Neural progenitor cell (in vitro differentiated cells): Measurements from ENCODE around the gene COMMD8. TPM values are rescaled to one million over a fixed set of nuclear protein-coding genes. Genes with fewer than 3 reads are reported as not detected.

ENCODE experiments used
- DNase-seq: peaks from one replicate; pipeline ENCODE4 v3.0.0-alpha.2; 2016; ENCODE audit warnings: low spot score
- H2AFZ ChIP-seq: fragments of 200-600 bp; sonication (generic); replicated peaks from 2 replicates; pipeline ENCODE4 v1.6.1; 2016; ENCODE audit warnings: antibody characterized with exemption
- H3F3A ChIP-seq: fragments of 200-600 bp; sonication (generic); 2 replicates; pipeline ENCODE4 v1.6.1; 2016; ENCODE audit warnings: antibody characterized with exemption, low read depth
- H3K27ac ChIP-seq: fragments of 200-600 bp; sonication (generic); 2 replicates; pipeline ENCODE4 v1.5.1; 2016; ENCODE audit warnings: mild to moderate bottlenecking
- H3K27me3 ChIP-seq: fragments of 200-600 bp; sonication (generic); 2 replicates; pipeline ENCODE4 v1.6.1; 2016; ENCODE audit warnings: mild to moderate bottlenecking, moderate library complexity
- H3K36me3 ChIP-seq: fragments of 200-600 bp; sonication (generic); 2 replicates; pipeline ENCODE4 v1.5.1; 2016
- H3K4me1 ChIP-seq: fragments of 200-600 bp; sonication (generic); 2 replicates; pipeline ENCODE4 v1.6.1; 2016; ENCODE audit warnings: mixed run types
- H3K4me2 ChIP-seq: fragments of 200-600 bp; sonication (generic); 2 replicates; pipeline ENCODE4 v1.6.1; 2016
- H3K4me3 ChIP-seq: fragments of 200-600 bp; sonication (generic); 2 replicates; pipeline ENCODE4 v1.5.1; 2016
- H3K79me2 ChIP-seq: fragments of 200-600 bp; sonication (generic); 2 replicates; pipeline ENCODE4 v1.6.1; 2016; ENCODE audit warnings: low read depth
- H3K9ac ChIP-seq: fragments of 200-600 bp; sonication (generic); 2 replicates; pipeline ENCODE4 v1.6.1; 2016
- H3K9me3 ChIP-seq: fragments of 200-600 bp; sonication (generic); 2 replicates; pipeline ENCODE4 v1.5.1; 2016; ENCODE audit warnings: low read depth
- H4K20me1 ChIP-seq: fragments of 200-600 bp; sonication (generic); 2 replicates; pipeline ENCODE4 v1.6.1; 2016; ENCODE audit warnings: low read depth
- H3K27ac Mint-ChIP-seq: 3 replicates; pipeline ENCODE4 v1.8.0; 2021; ENCODE audit warnings: mixed read lengths
- H3K27me3 Mint-ChIP-seq: 2 replicates; pipeline ENCODE4 v1.8.0; 2022; ENCODE audit warnings: low read depth, mild to moderate bottlenecking, inconsistent platforms, moderate library complexity, mixed read lengths; ENCODE audit not compliant: insufficient read depth
- H3K36me3 Mint-ChIP-seq: 3 replicates; pipeline ENCODE4 v1.8.0; 2021; ENCODE audit warnings: mixed read lengths
- H3K4me1 Mint-ChIP-seq: 3 replicates; pipeline ENCODE4 v1.8.0; 2021; ENCODE audit warnings: mixed read lengths
- H3K4me3 Mint-ChIP-seq: 3 replicates; pipeline ENCODE4 v1.8.0; 2021; ENCODE audit warnings: mild to moderate bottlenecking, moderate library complexity, mixed read lengths
- H3K9me3 Mint-ChIP-seq: 3 replicates; pipeline ENCODE4 v1.8.0; 2020; ENCODE audit warnings: mixed read lengths
- CTCF ChIP-seq: fragments of 200-600 bp; sonication (generic); IDR thresholded peaks from 2 replicates; pipeline ENCODE4 v1.5.1; 2017; ENCODE audit warnings: antibody characterized with exemption, mild to moderate bottlenecking
- EZH2 ChIP-seq: fragments of 200-600 bp; sonication (generic); IDR thresholded peaks from 2 replicates; pipeline ENCODE4 v1.6.1; 2017; ENCODE audit warnings: antibody characterized with exemption, mild to moderate bottlenecking, moderate library complexity
- EZH2phosphoT487 ChIP-seq: fragments of 200-600 bp; sonication (generic); IDR thresholded peaks from 2 replicates; pipeline ENCODE4 v1.6.1; 2017; ENCODE audit warnings: antibody characterized with exemption
- total RNA-seq: library from RNA; depleted of rRNA; stranded (reverse); fragments of >200 nt; gene quantifications from 2 replicates; pipeline ENCODE4 v1.2.3, GENCODE V29; 2015; ENCODE audit warnings: low replicate concordance

Gene COMMD8
- total RNA-seq, 1 donor from 2014 or later: 46.1 TPM

GRCh38 chr4:47485047-47485692 is 21.7 kb upstream of the COMMD8 start, which contains the start of gene ATP10D:
ATP10D (plus strand) TSS chr4:47485275; CDS start chr4:47512541, 27,266 bp downstream.
- Mint-ChIP-seq H3K27ac (peak within 1 kb of the TSS; percentile 72), H3K9me3 (peaks cover 5% of the 10 kb centered on the region), H3K27me3 (no peaks in the 10 kb centered on the region), H3K36me3 (no peaks in the 10 kb centered on the region), H3K4me1 (peaks cover 8% of the 10 kb centered on the region), H3K4me3 (peak within 1 kb of the TSS; percentile 91)
- peak within 1 kb of the TSS; percentile 80 for H2AFZ ChIP-seq
- H3K36me3 ChIP-seq: no peaks in the 10 kb centered on the region
- H3K4me2 ChIP-seq: peak within 1 kb of the TSS; percentile 73
- no peak within 1 kb of the TSS for H3K27ac ChIP-seq
- TF ChIP-seq EZH2phosphoT487 (no peak), CTCF (no peak), EZH2 (peak; percentile 32)
- no peaks in the 10 kb centered on the region for H3K9me3 ChIP-seq
- DNase-seq: peak; percentile 95
- no peaks in the 10 kb centered on the region for H3F3A ChIP-seq
- peak within 1 kb of the TSS; percentile 69 for H3K4me3 ChIP-seq
- H4K20me1 ChIP-seq: no peaks in the 10 kb centered on the region
- no peaks in the 10 kb centered on the region for H3K79me2 ChIP-seq
- H3K9ac ChIP-seq: no peak within 1 kb of the TSS
- peaks cover 6% of the 10 kb centered on the region for H3K4me1 ChIP-seq
- peaks cover 11% of the 10 kb centered on the region for H3K27me3 ChIP-seq

- Mint-ChIP-seq H3K9me3 (peaks cover 5% of the 10 kb centered on the region), H3K27ac (no peak overlapping the region), H3K27me3 (no peaks in the 10 kb centered on the region), H3K4me3 (peak overlapping the region; percentile 91), H3K36me3 (no peaks in the 10 kb centered on the region), H3K4me1 (peaks cover 8% of the 10 kb centered on the region)
- no peak overlapping the region for H3K4me2 ChIP-seq
- H3K27ac ChIP-seq: no peak overlapping the region
- peaks cover 11% of the 10 kb centered on the region for H3K27me3 ChIP-seq
- peak overlapping the region; percentile 52 for H2AFZ ChIP-seq
- no peaks in the 10 kb centered on the region for H3K36me3 ChIP-seq
- H4K20me1 ChIP-seq: no peaks in the 10 kb centered on the region
- TF ChIP-seq CTCF (no peak), EZH2 (no peak), EZH2phosphoT487 (no peak)
- no peak overlapping the region for H3K9ac ChIP-seq
- no peaks in the 10 kb centered on the region for H3K79me2 ChIP-seq
- no peak overlapping the region for H3K4me3 ChIP-seq
- H3F3A ChIP-seq: no peaks in the 10 kb centered on the region
- peaks cover 6% of the 10 kb centered on the region for H3K4me1 ChIP-seq
- DNase-seq: no peak
- H3K9me3 ChIP-seq: no peaks in the 10 kb centered on the region
These were observed 20.7 kb upstream of the COMMD8 start for GRCh38 chr4:47484168-47484567.

- Mint-ChIP-seq H3K4me1 (peaks cover 8% of the 10 kb centered on the region), H3K9me3 (peaks cover 3% of the 10 kb centered on the region), H3K27ac (no peak overlapping the region), H3K4me3 (no peak overlapping the region), H3K27me3 (no peaks in the 10 kb centered on the region), H3K36me3 (no peaks in the 10 kb centered on the region)
- peak; percentile 13 for DNase-seq
- H3F3A ChIP-seq: no peaks in the 10 kb centered on the region
- peak overlapping the region; percentile 52 for H2AFZ ChIP-seq
- no peaks in the 10 kb centered on the region for H3K36me3 ChIP-seq
- no peaks in the 10 kb centered on the region for H3K9me3 ChIP-seq
- no peak for TF ChIP-seq EZH2phosphoT487
- no peak for TF ChIP-seq CTCF
- TF ChIP-seq EZH2: no peak
- H3K27me3 ChIP-seq: peaks cover 11% of the 10 kb centered on the region
- no peaks in the 10 kb centered on the region for H4K20me1 ChIP-seq
- no peaks in the 10 kb centered on the region for H3K79me2 ChIP-seq
- H3K4me1 ChIP-seq: peaks cover 6% of the 10 kb centered on the region
- no peak overlapping the region for H3K4me3 ChIP-seq
- H3K9ac ChIP-seq: no peak overlapping the region
- H3K4me2 ChIP-seq: no peak overlapping the region
- no peak overlapping the region for H3K27ac ChIP-seq
These were observed 20.2 kb upstream of the COMMD8 start for GRCh38 chr4:47483745-47484144.
